Stimulated activated CD4-positive, alpha-beta T cell treated with anti-CD3 and anti-CD28 coated beads, Interleukin-1b, Interleukin-23, amount 100 ng/mL, for 48 hours (primary cell): ENCODE data around the gene TEX14.

Experiments used
- DNase-seq: peaks from one replicate; pipeline ENCODE4 v3.0.0-alpha.2; 2020

Gene TEX14, protein sequence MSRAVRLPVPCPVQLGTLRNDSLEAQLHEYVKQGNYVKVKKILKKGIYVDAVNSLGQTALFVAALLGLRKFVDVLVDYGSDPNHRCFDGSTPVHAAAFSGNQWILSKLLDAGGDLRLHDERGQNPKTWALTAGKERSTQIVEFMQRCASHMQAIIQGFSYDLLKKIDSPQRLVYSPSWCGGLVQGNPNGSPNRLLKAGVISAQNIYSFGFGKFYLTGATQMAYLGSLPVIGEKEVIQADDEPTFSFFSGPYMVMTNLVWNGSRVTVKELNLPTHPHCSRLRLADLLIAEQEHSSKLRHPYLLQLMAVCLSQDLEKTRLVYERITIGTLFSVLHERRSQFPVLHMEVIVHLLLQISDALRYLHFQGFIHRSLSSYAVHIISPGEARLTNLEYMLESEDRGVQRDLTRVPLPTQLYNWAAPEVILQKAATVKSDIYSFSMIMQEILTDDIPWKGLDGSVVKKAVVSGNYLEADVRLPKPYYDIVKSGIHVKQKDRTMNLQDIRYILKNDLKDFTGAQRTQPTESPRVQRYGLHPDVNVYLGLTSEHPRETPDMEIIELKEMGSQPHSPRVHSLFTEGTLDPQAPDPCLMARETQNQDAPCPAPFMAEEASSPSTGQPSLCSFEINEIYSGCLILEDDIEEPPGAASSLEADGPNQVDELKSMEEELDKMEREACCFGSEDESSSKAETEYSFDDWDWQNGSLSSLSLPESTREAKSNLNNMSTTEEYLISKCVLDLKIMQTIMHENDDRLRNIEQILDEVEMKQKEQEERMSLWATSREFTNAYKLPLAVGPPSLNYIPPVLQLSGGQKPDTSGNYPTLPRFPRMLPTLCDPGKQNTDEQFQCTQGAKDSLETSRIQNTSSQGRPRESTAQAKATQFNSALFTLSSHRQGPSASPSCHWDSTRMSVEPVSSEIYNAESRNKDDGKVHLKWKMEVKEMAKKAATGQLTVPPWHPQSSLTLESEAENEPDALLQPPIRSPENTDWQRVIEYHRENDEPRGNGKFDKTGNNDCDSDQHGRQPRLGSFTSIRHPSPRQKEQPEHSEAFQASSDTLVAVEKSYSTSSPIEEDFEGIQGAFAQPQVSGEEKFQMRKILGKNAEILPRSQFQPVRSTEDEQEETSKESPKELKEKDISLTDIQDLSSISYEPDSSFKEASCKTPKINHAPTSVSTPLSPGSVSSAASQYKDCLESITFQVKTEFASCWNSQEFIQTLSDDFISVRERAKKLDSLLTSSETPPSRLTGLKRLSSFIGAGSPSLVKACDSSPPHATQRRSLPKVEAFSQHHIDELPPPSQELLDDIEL (N-terminal part only)

DNA sequence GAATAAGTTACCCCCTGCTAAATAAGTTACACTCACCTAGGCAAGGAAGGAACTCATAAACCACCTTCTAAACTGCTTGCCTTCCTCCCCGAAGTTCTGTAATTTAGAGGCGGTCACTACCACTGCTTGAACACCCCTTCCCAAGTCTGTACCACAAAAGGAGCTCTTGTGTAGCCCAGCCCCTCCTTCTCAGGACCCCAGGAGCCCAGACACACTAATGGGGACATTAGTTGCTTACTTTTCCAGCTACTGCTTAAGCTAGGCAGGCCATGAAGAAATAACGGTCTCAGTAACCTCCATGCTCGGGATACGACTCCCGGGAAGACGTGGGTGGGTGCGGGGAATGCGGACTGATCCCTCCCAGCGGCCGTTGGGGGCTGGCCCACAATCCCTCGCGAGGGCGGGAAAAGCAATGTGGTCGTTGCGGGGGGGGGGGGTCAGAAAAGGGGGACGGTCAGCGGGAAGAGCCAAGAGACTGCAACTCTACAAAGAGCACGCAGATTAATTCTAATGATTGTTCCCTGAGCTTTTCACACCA, at the start of gene TEX14:
TSS of gene TEX14 (minus strand) at position 345 of the 538 bp plus-strand sequence. CDS start 40,044 bp downstream, outside the sequence.
- DNase-seq, result no peak

- no peak for DNase-seq
Observed at GRCh38 chr17:58741121-58741625, 49.3 kb upstream of the TEX14 start.

DNA sequence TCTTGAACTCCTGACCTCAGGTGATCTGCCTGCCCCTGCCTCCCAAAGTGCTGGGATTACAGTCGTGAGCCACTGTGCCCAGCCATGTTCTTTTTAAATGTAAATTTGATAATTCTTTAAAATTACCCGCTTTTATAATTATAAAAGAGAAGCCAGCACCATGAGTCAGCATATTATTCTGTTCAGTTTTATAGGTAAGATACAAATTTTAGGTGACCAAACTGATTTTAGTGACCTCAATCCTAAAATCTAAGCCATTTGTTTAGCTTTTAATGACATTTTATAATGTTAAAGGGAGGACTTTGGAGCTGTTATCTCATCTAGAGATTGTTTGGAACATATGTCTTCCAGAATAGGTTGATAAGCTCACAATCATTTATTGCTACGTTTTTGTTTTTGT, 43.0 kb upstream of the TEX14 start:
- no peak for DNase-seq

- no peak for DNase-seq
Observed at GRCh38 chr17:58734040-58734439, 42.2 kb upstream of the TEX14 start.

- DNase-seq, result no peak
Observed at GRCh38 chr17:58730937-58731336, 39.1 kb upstream of the TEX14 start.

DNA sequence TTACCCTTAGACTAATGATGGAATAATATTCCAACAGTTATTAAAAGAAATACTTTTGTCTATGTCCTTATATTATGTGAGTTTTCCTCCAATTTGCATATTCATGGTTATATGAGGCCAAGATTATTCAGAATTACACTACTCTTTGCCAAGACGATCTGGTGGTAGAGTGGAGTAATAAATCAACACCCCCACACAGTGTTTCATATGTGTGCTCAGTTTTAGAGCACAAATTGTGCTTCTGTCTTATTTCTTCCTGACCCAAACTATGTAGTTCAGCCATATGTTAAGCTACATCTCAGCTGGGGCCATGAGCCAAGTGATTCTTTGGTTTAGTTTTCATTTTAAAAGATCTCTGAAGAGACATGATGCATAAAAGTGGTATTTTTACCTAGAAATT, 37.0 kb upstream of the TEX14 start:
- no peak for DNase-seq

DNA sequence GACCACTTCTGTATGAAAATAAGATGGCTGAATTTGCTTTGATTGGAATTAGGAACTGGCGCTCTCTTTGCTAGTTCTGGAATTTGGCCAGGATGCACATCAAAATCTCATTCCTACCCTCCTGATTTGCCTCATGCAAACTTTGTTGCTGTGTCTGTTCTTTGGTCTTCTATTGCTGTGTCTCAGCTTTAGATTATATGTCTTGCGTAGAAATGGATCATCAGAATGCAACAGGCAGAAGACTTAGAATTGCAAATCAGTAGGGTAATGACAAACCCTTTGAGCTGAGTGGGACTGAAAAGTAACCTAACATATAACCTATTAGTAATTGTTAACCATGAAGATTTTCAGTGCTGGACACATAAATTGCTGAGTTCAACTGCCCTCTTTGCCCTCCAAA, 30.9 kb upstream of the TEX14 start:
- no peak for DNase-seq

DNA sequence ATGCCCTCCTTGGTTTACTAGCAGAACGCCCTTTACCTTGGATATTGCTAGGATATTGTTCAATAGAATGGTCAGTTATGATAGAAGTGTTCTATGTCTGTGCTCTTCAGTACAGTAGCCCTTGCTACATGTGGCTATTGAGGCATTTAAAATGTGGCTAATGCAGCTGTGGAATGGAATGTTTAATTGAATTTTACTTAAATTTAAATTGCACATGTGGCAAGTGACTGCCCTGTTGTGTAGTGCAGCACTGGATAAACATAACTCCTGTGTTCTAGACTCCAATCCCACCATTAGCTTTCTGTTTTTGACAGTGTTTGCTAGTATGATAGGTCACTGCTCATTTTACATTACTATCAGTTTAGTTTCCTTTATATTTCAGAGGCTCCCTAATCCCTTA, 30.4 kb upstream of the TEX14 start:
- no peak for DNase-seq

GRCh38 chr17:58710948-58711552, 19.2 kb upstream of the TEX14 start:
- DNase-seq, result no peak

- no peak for DNase-seq
Observed at GRCh38 chr17:58706351-58707140, 14.7 kb upstream of the TEX14 start.

DNA sequence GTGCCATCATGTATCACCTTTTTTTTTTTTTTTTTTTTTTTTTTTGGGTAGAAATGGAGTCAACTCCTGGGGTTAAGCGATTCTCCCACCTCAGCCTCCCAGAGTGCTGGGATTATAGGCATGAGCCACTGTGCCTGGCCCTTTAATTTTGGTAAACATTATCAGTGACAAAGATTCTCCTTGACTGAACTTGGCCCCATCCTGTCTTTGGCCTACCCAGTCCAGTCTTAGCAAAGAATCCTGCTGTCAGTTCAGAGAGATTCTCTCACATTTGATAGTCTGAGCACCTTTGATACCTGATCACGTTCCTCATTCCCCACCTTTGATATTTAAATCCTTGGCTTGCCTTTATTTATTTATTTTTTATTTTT, 12.1 kb upstream of the TEX14 start:
- DNase-seq, result no peak

DNA sequence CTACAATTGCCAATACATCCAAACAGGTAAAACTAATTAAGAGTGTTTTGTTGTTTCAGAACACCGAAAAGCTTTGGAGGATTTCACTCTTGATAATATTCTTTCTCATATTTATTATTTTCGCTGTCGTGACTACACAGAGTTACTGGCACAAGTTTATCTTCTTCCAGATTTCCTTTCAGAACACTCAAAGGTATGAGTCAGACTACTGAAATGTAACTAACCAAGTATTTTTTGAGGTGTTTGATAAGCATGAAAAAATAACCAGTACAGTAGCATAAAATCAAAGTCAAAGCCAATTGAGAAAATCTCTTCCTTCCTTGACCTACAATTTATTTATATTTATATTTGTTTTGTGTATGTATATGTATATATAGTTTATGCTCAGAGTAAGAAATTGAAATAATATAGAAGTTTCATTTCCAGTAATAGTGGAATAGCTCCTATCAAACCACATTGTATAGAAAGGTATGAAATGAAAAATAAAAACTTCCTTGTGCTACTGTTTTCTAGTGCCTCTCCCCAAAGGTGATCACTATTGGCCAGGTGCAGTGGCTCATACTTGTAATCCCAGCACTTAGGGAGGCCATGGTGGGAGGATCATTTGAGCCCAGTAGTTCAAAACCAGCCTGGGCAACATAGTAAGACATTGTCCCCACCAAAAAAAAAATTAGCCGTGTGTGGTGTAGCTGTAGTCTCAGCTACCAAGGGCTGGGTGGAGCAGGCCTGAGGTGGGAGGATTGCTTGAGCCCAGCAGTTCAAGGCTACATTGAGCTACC, 11.5 kb upstream of the TEX14 start:
- DNase-seq, result no peak

DNA sequence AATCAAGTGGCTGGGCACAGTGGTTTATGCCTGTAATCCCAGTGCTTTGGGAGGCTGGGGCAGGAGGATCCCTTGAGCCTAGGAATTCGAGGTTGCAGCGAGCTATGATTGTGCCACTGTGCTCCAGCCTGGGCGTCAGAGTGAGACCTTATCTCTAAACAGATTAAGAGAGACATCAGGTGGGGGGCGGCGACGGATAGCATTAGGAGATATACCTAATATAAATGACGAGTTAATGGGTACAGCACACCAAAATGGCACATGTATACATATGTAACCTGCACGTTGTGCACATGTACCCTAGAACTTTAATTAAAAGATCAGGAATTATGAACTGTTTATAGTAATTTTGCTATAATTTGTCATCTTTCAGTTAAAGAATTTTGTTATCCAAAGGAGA, 10.9 kb upstream of the TEX14 start:
- no peak for DNase-seq

DNA sequence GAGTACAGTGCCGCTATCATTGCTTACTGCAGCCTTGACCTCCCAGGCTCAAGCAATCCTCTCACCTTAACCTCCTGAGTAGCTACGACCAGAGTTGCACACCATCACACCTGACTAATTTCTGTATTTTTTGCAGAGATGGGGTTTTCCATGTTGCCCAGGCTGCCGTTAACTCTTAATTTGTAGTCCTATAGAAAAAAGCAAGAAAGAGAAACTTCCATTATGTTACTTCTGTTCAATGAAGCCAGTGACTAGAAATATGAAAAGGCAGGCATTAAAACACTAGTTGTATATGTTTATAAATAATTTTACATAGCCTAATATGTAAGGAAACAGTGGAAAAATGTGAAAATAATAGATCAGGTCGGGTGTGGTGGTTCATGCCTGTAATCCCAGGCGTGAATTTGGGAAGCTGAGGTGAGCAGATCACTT, 10.2 kb upstream of the TEX14 start:
- peak; percentile 10 for DNase-seq

DNA sequence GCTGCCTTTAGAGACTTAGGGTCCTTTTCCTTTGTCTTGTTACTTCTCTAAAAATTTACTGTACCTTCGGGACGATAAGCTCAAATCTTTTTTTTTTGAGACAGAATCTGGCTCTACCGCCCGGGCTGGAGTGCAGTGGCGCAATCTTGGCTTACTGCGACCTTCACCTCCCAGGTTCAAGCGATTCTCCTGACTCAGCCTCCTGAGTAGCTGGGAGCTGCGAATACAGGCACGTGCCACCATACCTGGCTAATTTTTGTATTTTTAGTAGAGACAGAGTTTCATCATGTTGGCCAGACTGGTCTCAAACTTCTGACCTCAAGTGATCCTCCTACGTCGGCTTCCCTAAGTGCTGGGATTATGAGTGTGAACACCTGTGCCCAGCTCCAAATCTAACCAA, 7.9 kb upstream of the TEX14 start:
- DNase-seq, result no peak

GRCh38 chr17:58694826-58695225, 3.0 kb upstream of the TEX14 start:
- DNase-seq, result no peak

- no peak for DNase-seq
Observed at GRCh38 chr17:58694302-58694701, 2.5 kb upstream of the TEX14 start.

DNA sequence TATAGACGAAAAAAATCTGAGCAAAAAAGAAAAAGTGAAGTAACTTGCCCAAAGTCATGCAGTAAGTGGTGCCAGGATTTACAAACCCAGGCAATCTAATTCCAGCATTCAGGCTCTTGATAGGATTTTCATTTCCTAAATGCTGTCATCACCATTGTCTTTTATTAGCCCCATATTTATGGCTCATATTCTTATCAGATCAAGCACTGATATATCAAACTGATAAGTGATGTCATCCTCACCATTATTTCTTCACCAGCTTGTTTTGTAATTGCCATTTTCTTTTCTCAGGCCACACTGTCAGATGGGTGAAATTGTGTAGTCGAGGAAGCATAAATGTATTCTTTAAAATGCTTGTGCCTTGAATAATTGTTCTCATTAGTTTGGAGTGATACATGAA, 1.9 kb upstream of the TEX14 start:
- no peak for DNase-seq

GRCh38 chr17:58693208-58693607, 1.4 kb upstream of the TEX14 start:
- DNase-seq, result no peak

GRCh38 chr17:58692239-58693055, 602 bp upstream of the TEX14 start, which contains the start of gene RAD51C:
Gene RAD51C, plus strand, starts transcription at chr17:58692602. Its CDS starts 42 bp downstream, at chr17:58692644.
- DNase-seq, result peak; percentile 91
